ENCODE results near the gene GNAT2. TPM values are rescaled to one million over a fixed set of nuclear protein-coding genes. Genes with fewer than 3 reads are reported as not detected.
A peak's percentile ranks its signal among the peaks of the same experiment; 100 is the strongest.

GNAT2 gene
- total RNA-seq, 1 donor from 2014 or later, result not detected

GRCh38 chr1:109620841-109621286 is 1.4 kb upstream of the GNAT2 start:
- peaks cover 49% of the 10 kb centered on the region for H4K20me1 ChIP-seq (ENCODE audit: insufficient read depth, low read length)
- DNase-seq (ENCODE audit: low read depth), result peak; percentile 91
- Mint-ChIP-seq H3K27me3 (ENCODE audit: low read depth, unreplicated experiment) (no peaks in the 10 kb centered on the region), H3K4me3 (ENCODE audit: unreplicated experiment) (peak overlapping the region; percentile 99), H3K36me3 (ENCODE audit: low read depth, unreplicated experiment) (peaks cover 5% of the 10 kb centered on the region), H3K27ac (ENCODE audit: unreplicated experiment) (peak overlapping the region; percentile 97), H3K4me1 (ENCODE audit: low read depth, unreplicated experiment) (peaks cover 53% of the 10 kb centered on the region), H3K9me3 (ENCODE audit: unreplicated experiment) (peaks cover 2% of the 10 kb centered on the region)
- H3K4me2 ChIP-seq (ENCODE audit: low read length), result peak overlapping the region; percentile 93
- peak overlapping the region; percentile 94 for H3K27ac ChIP-seq (ENCODE audit: low read depth, low read length)
- peak overlapping the region; percentile 79 for H3K4me3 ChIP-seq (ENCODE audit: insufficient read depth, low read depth, low read length)
- H2AFZ ChIP-seq (ENCODE audit: low read depth, low read length), result peak overlapping the region; percentile 31
- H3K9me3 ChIP-seq (ENCODE audit: insufficient read depth, low read depth, low read length), result no peaks in the 10 kb centered on the region
- H3K79me2 ChIP-seq (ENCODE audit: insufficient read depth, low read length), result peaks cover 64% of the 10 kb centered on the region
- peaks cover 47% of the 10 kb centered on the region for H3K4me1 ChIP-seq (ENCODE audit: insufficient read depth, low read length)
- no peaks in the 10 kb centered on the region for H3K36me3 ChIP-seq (ENCODE audit: insufficient read depth, low read length)
- no peaks in the 10 kb centered on the region for H3K27me3 ChIP-seq (ENCODE audit: insufficient read depth, low read length)
- no peak for FAIRE-seq
- peak overlapping the region; percentile 97 for H3K9ac ChIP-seq (ENCODE audit: low read length)
- TF ChIP-seq CTCF (IDR thresholded peaks at IDR 0.05; ENCODE audit: insufficient read depth, low read depth, low read length) (no peak), EZH2 (IDR thresholded peaks at IDR 0.05; ENCODE audit: insufficient read depth, low read length) (no peak)

GRCh38 chr1:109620401-109620791 is 980 bp upstream of the GNAT2 start:
- H3K4me1 Mint-ChIP-seq (ENCODE audit: low read depth, unreplicated experiment), result peaks cover 52% of the 10 kb centered on the region
- DNase-seq (ENCODE audit: low read depth), result peak; percentile 42

More at GRCh38 chr1:109620401-109620791, 980 bp upstream of the GNAT2 start:
- Histone ChIP-seq H3K9me3 (ENCODE audit: insufficient read depth, low read depth, low read length) (no peaks in the 10 kb centered on the region), H3K4me3 (ENCODE audit: insufficient read depth, low read depth, low read length) (peak overlapping the region; percentile 79), H4K20me1 (ENCODE audit: insufficient read depth, low read length) (peaks cover 45% of the 10 kb centered on the region), H3K9ac (ENCODE audit: low read length) (peak overlapping the region; percentile 97), H3K27ac (ENCODE audit: low read depth, low read length) (peak overlapping the region; percentile 94), H3K79me2 (ENCODE audit: insufficient read depth, low read length) (peaks cover 60% of the 10 kb centered on the region), H3K27me3 (ENCODE audit: insufficient read depth, low read length) (no peaks in the 10 kb centered on the region), H3K4me2 (ENCODE audit: low read length) (peak overlapping the region; percentile 93), H3K36me3 (ENCODE audit: insufficient read depth, low read length) (no peaks in the 10 kb centered on the region), H3K4me1 (ENCODE audit: insufficient read depth, low read length) (peaks cover 47% of the 10 kb centered on the region), H2AFZ (ENCODE audit: low read depth, low read length) (peak overlapping the region; percentile 42)
- peaks cover 4% of the 10 kb centered on the region for H3K36me3 Mint-ChIP-seq (ENCODE audit: low read depth, unreplicated experiment)
- peaks cover 2% of the 10 kb centered on the region for H3K9me3 Mint-ChIP-seq (ENCODE audit: unreplicated experiment)
- H3K4me3 Mint-ChIP-seq (ENCODE audit: unreplicated experiment), result peak overlapping the region; percentile 99
- H3K27ac Mint-ChIP-seq (ENCODE audit: unreplicated experiment), result peak overlapping the region; percentile 97
- no peaks in the 10 kb centered on the region for H3K27me3 Mint-ChIP-seq (ENCODE audit: low read depth, unreplicated experiment)
- TF ChIP-seq EZH2 (IDR thresholded peaks at IDR 0.05; ENCODE audit: insufficient read depth, low read length) (no peak), CTCF (IDR thresholded peaks at IDR 0.05; ENCODE audit: insufficient read depth, low read depth, low read length) (no peak)
- FAIRE-seq, result no peak

All from astrocyte (in vitro differentiated cells and primary cell).